Measurements from ENCODE around the gene FBXO36.
"Not testable (repeated sequence)": the region's sequence is repeated elsewhere in the genome, so short reads cannot be mapped to it uniquely, and the experiment has no call there.

FBXO36 gene

DNA sequence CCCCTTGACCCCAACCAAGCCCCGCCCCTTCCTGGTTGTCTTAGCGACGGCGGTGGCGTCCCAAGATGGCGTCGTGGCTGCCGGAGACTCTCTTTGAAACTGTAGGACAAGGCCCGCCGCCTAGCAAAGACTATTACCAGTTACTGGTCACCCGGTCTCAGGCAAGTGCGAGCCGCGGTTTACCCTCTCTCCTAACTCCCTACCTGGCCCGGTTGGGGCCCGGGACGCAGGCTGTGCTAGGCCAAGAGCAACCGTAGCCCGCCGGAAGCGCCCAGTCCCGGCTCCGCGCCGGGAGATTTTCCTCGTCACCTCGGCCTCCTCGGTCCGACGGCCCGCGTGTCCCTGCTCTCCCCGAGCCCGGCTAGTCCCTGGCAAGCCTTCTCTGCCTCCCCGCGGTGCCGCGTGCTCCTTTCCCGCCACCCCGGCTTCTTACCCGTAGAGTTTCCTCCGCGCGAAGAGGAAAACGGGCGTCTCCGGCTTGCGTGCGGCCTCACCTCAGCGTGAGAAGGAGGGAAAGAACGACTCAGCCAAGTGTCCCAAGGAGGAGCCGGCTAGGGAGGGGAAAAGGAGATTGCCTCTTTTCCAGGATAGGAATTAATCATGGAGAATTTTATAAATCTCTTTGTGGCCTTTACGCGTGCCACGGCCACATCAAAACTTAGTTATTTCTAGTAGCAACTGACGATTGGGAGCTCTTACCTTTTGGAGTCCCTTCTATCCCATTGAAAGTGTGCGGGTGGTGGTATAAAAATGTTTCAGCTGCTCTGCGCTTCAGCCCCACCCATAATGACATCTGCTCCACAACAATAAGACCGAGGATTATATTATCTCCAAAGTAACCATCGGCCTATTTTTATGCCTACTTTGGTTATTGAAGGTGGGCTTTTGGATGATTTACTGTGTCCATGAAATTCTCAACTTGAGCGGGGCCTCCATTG lies at the start of gene FBXO36:
Gene FBXO36, plus strand, starts transcription at position 55 of the 938 bp plus-strand sequence. Its CDS starts 11 bp downstream, at position 66.
- DNase-seq (ENCODE audit: low spot score) = peak; percentile 56

DNA sequence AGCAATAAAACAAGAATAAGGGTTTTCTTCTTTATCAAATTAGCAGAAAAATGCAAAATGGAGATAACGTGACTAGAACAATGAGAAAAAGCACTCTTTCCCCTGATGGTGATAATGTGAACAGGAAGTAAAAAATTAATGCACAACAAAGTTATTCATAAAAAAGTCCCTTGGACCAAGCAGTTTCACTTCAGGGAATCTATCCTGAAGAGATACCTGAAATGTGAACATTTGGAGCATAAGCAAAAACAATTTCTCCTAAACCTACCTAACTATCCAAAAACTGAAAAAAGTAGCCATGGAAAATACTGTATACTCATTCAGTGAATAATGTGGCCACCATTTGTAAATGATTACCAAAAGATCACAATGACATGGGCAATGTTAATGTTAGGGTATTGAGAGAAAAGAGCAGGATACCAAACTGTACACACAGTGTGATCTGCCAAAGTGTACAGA lies 49.2 kb upstream of the FBXO36 start:
- no peak for DNase-seq (ENCODE audit: low spot score)

DNA sequence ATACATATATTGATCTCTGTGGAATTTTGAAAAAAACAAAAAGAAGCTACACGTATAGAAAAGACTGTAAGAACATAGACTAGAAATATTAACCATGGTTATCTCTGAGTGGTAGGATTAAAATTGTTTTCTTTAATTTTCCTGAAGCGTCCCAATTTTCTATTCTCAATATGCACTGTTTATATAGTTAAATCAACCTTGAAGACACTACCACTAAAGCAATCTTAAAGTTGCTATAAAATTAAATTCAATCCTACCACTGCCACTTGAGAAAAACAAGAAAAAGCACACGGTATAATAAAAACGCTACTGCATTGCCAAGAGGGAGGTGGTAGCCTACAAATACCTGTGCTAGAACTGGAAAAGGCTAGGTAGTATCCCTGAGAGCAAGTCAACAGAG lies 47.7 kb upstream of the FBXO36 start:
- DNase-seq (ENCODE audit: low spot score) = no peak

- no peak for DNase-seq (ENCODE audit: low spot score)
Observed at GRCh38 chr2:229875549-229875948, 46.8 kb upstream of the FBXO36 start.

DNA sequence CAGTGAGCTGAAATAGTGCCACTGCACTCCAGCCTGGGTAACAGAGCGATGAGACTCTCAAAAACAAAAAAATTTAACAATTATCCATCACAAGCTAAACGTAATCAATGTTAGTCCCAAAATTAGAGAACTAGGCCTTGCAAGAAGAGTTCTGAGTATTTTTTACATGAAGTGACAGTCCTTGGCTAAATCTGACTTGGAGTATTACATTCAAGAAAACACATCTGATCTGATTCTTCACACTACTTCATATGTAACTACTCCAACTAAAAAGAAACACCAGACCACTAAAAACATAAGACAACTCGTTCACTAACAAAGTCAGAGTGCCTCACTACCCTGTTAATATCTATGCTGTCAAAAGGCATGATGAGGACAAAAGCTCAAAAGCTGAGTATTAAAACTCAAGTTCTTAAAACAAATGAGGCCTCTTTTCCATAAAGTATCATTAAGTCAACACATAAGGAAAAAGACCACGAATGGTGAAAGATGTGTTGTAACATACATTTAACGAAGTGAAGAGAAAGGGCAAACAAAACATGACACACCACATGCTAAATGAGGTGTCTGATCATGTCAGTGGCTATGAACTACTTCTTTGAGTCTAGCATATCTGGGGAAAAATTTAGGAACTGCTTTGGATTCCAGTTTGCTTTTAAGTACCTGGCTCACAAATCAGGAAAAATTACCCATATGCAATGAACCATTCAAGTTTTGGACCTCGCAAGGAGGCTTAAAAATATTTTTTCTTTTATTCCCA lies 42.9 kb upstream of the FBXO36 start:
- no peak for DNase-seq (ENCODE audit: low spot score)

GRCh38 chr2:229880892-229881586 lies 41.3 kb upstream of the FBXO36 start:
- DNase-seq (ENCODE audit: low spot score) = no peak

DNA sequence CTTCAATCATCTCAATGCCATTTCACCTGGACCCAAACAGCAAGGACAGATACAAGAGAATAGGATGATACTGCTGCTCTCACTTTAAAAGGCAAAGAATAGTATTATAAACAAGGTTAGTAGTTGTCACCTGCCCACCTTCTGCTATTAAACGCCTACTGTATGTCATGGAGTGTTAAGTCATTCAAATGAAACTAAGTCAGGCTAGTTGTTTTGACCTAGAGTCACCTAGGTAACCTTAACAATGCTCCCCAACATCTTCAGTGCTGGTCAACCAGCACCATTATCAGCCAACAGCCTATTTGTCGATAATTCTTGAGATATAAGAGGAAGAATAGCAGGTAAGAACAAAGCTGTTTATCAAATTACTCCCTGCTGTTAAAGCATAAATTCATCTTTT lies 39.7 kb upstream of the FBXO36 start:
- DNase-seq (ENCODE audit: low spot score) = no peak

DNA sequence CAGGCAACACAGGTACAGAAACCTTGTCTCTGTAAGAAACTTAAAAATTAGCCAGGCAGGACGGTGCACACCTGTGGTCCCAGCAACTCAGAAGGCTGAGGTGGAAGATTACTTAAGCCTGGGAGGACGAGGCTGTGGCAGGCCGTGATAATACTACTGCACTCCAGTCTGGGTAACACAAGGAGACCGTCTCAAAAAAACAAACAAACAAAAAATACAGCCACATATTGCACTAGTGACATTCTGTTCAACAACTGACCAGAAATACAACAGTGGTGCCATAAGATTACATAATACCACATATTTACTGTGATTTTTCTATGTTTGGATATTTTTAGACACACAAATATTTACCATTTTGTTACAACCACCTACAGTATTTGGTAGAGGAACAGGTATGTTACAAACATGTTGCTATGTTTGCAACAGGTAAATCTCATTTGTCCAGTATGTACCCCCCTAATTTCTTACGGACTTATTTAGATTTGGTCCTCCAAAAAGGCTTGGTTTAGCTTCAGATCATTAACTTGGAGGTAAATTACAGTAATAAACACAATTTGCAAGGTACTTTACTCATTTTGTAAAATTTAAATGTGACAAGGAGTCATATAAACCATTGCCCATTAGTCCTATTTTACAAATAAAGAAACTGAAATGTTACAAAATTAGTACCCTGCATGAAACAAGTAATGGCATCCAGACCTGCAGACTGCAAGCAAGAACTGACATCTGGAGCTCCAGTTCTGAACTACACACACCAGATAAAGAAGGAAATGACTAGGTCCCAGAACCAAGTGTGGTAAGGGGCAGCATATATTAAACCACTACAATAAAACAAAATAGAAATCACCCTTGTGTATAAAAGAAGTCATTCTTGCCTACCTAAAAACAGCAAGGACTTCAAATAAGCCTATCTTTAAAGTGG lies 37.3 kb upstream of the FBXO36 start:
- DNase-seq (ENCODE audit: low spot score) = no peak

DNA sequence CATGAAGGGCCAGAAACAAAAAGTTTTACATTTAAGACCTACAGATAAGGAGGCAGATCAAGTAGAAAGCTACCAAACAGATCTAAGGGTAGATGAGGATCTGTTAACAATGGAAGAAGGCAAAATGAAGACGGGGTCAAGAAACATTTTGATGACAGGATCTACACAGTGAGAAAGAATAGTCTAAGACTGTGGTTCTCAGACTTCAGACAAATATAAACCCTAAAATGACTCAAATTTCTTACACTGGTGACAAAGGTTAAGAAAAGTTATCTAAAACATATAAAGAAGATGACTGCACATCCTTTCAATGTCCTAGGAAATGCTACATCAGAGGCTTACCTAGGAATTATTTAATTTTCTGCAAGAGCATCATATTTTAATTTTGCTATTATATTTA lies 34.9 kb upstream of the FBXO36 start:
- DNase-seq (ENCODE audit: low spot score) = no peak

DNA sequence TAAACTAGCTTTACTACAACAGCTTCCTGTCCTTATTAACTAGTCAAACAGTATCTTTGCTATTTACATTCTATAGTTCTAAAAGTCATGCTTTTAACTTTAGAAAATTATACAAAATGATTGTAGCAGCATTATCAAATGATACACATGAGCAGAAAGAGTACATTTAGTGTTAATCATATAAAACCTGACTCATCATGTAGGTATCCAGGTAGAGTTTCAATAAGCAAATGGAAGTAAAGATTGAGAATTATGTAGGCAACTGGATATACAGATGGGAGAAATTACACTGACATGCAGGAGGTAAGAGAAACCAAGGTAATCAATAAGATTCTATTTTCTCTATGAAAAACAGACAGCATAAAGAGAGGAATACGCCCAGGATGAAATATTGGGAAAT lies 34.3 kb upstream of the FBXO36 start:
- no peak for DNase-seq (ENCODE audit: low spot score)

GRCh38 chr2:229889023-229889422 lies 33.3 kb upstream of the FBXO36 start:
- no peak for DNase-seq (ENCODE audit: low spot score)

DNA sequence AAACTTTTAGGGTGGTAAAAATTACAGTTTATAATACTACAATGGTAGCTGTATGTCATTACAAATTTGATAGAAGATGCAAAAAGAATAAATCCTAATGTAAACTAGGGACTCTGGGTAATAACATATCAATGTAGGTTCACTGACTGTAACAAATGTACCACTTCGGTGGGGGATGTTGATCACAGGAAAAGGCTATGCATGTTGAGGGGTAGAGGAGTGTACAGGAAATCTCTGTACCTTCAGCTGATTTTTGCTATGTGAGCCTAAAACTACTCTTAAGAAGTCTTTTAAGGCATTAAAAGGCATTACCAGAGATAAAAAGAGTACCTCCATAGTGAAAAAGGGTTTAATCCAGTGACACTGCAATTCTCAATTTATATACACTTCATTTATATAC lies 25.4 kb upstream of the FBXO36 start:
- no peak for DNase-seq (ENCODE audit: low spot score)

DNA sequence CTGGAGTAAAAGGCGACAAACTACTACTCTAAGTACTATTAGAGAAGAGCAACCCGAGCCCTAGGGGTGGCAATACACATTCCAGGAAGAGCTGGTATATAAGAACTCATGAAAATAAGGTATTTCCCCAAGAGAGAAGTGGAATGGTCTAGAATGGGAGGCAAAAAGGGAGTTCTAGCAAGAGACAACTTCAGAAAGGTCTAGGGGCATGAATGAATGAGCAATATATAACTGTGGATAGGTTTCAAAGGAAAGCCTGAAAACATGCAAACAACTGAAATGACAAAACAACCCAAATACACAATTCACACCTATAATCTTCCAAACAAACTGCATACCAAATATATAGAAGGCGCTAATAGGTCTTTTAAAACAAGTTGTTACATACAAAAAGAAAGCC lies 22.7 kb upstream of the FBXO36 start:
- no peak for DNase-seq (ENCODE audit: low spot score)

- DNase-seq (ENCODE audit: low spot score) = no peak
Observed at GRCh38 chr2:229900012-229900411, 22.3 kb upstream of the FBXO36 start.

- DNase-seq (ENCODE audit: low spot score) = not testable (repeated sequence)
Observed at GRCh38 chr2:229900514-229900913, 21.8 kb upstream of the FBXO36 start.

DNA sequence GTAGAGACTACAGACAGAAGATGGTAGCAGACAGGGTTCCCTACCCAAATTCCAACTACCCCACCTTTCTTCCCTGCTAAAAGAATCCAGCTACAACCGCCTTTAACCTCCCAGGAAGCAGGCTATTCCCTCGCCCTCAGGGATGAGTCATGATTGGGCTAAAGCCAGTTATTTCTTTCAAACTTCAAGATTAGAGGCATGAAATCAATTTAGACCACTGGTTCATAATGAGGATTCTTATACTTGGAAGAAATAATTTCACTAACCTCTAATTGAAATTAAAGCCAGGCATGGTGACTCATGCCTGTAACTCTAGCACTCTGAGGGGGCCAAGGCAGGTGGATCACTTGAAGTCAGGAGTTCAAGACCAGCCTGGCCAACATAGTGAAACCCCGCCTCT lies 20.5 kb upstream of the FBXO36 start:
- peak; percentile 84 for DNase-seq (ENCODE audit: low spot score)

- no peak for DNase-seq (ENCODE audit: low spot score)
Observed at GRCh38 chr2:229903037-229903436, 19.3 kb upstream of the FBXO36 start.

GRCh38 chr2:229905601-229906000 lies 16.7 kb upstream of the FBXO36 start:
- no peak for DNase-seq (ENCODE audit: low spot score)

DNA sequence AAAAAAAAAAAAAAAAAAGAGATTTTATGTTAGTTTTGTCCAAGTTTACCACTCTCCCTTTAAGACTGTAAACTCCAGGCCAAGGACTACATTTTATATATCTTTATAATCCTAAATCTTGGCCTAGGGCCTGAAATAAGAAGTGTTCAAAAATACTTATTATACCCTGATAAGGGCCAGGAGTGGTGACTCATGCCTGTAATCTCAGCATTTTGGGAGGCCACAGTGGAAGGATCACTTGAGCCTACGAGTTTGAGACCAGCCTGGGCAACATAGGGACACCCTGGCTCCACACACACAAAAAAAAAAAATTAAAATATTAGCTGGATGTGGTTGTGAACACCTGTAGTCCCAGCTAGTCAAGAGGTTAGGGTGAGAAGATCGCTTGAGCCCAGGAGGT lies 13.2 kb upstream of the FBXO36 start:
- no peak for DNase-seq (ENCODE audit: low spot score)

GRCh38 chr2:229910147-229910831 lies 12.0 kb upstream of the FBXO36 start:
- no peak for DNase-seq (ENCODE audit: low spot score)

Measured in COLO829 (cell line).